Mesenteric fat pad (tissue), 1 donor: ENCODE data around the gene PRR29. TPM values are rescaled to one million over a fixed set of nuclear protein-coding genes. Genes with fewer than 3 reads are reported as not detected.

ENCODE experiments used
- DNase-seq: peaks from one replicate; pipeline ENCODE4 v3.0.0-alpha.2; 2020; ENCODE audit warnings: low spot score
- total RNA-seq: library from RNA; stranded (reverse); fragmentation: NEBNext Ultra II Directional; extraction: Animal tissue kit (Norgen Biotek cat#: 25700); gene quantifications from one replicate; pipeline ENCODE4 v1.2.1, GENCODE V29; 2021
- donor health status: DM: yes; HTN: yes; CAD: no.

The PRR29 gene
- total RNA-seq, 1 donor from 2014 or later: 0.90 TPM

DNA sequence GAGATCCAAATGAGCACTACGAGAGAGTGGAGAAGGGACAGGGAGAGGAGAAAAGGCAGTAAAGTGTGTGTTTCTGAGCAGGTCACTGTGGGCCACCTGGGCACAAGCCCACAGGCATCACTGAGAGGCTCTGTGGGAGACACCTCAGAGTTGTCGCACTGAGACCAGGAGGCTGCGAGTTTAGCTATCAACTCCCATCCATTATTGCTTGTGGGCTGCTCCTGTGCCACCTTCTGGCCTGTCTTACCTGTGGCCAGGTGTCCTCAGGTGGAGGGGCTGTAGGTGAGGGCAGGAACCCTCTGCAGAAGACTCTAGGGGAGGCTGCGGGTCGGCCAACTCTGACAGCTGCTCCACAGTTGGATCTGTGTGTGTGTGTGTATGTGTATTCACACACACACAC is 2.5 kb upstream of the PRR29 start:
- DNase-seq: peak; percentile 82

GRCh38 chr17:63996430-63997182 is 1.5 kb upstream of the PRR29 start:
- peak; percentile 76 for DNase-seq

- DNase-seq: peak; percentile 69
Observed at GRCh38 chr17:63997341-63998048, 656 bp upstream of the PRR29 start.

GRCh38 chr17:63998721-63999679 is 849 bp downstream of the PRR29 start:
- no peak for DNase-seq

DNA sequence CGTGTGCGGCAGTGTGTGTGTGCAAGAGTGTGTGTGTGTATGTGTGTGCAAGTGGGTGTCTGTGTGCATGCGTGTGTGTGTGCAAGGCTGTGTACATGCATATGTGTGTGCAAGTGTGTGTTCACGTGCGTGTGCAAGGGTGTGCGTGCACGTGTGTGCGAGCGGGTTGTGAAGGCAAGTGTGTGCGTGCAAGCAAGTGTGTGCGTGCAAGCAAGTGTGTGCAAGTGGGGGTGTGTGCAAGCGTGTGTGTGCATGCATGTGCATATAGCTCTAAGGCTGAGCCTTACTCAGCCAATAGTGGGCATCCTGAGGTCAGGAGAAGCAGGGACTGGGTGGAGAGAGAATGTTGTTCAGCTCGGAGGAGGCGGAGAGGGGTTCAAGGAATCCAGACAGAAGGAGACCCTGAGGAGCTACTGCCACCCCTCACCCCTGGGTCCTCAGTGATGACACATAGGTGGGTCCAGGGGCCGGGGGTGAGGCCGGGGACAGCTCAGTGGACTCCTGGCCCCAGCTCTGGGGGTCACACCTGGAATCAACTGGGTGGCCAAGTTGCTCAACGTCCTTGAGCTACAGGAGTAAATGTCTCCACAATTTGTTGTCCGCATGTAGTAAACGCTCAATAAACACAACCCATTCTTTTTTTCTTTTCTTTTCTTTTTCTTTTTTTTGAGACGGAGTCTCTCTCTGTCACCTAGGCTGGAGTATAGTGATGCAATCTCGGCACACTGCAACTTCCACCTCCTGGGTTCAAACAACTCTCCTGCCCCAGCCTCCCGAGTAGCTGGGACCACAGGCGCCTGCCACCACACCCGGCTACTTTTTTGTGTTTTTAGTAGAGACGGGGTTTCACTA is 1.8 kb downstream of the PRR29 start:
- peak; percentile 74 for DNase-seq

GRCh38 chr17:64001091-64001579 is 3.0 kb downstream of the PRR29 start:
- no peak for DNase-seq

GRCh38 chr17:64001763-64002529 is 3.8 kb downstream of the PRR29 start:
- peak; percentile 91 for DNase-seq

DNA sequence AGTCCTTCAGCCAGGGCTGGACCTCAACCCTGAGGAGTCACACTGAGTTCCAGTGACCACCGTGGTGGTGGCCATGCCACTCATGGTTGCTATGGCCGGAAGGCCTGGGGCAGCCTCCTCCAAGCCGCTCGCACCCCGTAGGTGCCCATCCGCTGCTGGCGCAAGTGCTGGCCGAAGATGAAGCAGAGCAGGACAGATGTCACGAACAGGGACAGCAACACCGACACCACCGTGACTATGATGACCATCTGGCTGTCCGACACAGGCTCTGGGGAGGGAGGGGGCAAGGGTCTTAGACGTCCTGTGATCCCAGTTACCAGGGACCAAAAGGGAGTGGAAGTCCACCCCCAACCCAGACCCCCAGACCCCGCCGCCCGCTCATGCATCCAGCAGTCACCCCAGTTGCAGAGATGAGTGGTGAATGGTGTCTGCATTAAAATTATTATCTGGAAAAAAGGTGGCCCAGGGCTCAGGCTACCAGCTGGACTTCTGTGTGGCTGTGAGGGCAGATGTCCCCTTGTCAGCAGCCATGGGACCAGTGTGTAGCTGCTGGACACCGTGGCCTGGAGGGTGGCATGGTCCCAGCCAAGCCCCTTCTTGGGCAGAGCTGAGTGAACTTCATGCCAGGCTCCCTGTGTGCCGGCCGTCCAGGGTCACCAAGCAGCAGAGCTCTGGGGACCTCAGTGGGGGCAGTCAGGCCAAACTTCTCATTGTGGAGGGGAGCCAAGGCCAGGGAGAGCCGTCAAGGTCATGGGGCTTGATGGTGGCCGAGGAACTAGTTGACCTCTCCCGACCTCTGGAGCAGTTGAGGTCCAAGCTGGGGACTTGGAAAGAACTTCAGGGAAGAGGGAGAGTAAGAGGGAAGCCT is 4.7 kb downstream of the PRR29 start:
- DNase-seq: peak; percentile 43

- DNase-seq: peak; percentile 84
Observed at GRCh38 chr17:64003526-64004121, 5.5 kb downstream of the PRR29 start.

DNA sequence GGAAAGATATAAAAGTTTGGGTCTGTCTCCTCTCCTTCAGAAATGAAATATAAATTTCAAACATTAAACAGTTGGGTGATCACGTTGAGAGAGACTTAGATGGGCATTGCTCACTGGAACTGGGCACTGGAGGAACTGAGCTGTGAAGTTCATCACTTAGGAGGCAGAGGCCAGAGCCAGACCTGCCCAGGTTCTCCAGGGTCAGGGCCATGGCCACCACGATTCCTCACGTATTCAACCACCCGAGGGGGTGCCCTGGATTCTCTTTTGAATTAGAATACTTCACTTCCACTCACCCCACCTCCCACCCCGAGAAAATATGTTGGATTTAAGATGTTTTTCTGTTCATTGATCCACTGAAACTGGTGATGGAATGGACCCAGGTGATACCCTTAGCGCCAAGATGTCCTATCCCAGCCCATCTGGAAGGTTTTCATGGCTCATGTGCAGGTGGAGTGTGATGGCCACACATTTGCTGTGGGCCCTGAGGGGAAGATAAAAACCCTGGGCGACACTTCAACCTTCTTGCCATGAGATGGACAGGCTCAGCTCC is 6.1 kb downstream of the PRR29 start:
- no peak for DNase-seq

DNA sequence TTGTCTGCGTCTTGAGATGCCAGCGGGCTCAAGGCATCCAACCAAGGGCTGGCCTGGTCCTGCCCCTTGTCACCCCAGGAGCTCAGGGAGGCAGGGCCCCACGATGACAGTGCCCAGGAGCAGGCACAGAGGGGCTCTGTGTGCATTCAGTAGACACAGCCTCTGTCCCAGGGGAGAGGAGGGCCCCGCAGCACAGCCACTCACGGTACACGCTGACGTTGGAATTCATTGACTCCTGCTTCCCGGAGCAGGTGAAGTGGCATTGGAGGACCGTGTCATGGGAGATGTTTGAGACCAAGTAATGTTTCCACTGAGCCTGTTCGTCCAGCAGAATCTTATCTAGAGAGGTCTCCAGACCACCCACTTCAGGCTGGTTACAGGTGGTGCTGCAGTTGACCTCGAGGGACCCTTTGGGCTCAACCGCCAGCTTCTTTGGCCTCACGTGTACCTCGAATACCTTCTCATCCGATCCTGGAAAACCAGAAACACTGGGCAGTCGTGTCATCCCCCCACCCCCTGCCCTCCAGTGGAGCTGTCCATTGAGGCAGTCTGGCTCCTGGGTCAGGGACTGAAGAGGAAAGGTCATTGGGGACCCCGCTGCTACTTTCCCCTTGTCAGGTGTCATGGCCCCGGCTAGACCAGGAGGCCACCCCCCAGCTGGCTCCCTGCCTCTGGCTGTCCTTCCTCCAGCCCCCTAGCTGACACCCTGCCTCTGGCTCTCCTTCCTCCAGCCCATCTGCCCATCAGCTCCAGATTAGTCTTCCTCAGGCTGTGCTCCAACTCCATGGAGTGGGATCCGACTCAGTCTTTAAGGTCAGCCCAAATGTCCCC is 7.0 kb downstream of the PRR29 start:
- peak; percentile 69 for DNase-seq

GRCh38 chr17:64005734-64006167 is 7.6 kb downstream of the PRR29 start:
- DNase-seq: peak; percentile 85

DNA sequence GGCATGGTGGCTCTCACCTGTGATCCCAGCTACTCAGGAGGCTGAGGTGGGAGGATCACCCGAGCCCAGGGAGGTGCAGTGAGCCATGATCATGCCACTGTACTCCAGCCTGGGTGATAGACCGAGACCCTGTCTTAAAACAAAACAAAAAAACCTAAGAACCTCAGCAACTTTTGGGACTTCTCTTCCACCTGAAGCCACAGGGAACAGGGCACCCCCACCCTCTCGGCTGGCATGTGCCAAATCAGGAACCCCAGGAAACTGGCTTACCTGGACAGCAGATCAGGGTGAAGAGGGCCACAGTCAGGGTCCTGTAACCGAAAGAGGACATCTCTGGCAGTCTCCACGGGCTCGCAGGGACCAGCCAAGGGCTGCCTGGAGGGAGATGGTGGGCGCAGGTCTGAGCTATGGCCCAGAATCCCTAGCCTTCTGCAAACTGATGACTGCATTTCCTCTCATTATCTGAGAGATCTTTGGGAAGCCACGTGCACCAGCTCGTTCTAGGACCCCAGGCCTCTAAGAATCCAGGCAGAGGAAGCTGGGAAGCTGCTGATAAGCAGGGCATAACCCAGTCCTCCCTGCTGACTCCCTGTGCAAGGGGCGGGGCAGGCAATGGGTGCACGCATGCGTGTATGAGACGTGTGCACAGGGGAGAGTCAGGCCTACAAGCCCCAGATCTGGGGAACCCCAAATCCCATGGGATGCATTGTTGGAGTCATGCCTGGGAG is 8.4 kb downstream of the PRR29 start:
- DNase-seq: peak; percentile 90

GRCh38 chr17:64007089-64007837 is 9.1 kb downstream of the PRR29 start:
- peak; percentile 47 for DNase-seq

- peak; percentile 87 for DNase-seq
Observed at GRCh38 chr17:64007838-64008282, 9.7 kb downstream of the PRR29 start.
